Right renal cortex interstitium (tissue), 3 donors: ENCODE measurements around the gene EPHA6. TPM values are rescaled to one million over a fixed set of nuclear protein-coding genes. Genes with fewer than 3 reads are reported as not detected.
"Not testable (repeated sequence)": the region's sequence is repeated elsewhere in the genome, so short reads cannot be mapped to it uniquely, and the experiment has no call there.

Source experiments
- DNase-seq, 3 donors: peaks; one replicate each; pipeline ENCODE4 v3.0.0-alpha.2; 2013; ENCODE audit warnings: low read depth in 3 of 3, low spot score in 2 of 3
- polyA plus RNA-seq, 3 donors: library from polyadenylated mRNA; unstranded; fragments of 120-200 nt; gene quantifications; one replicate each; pipeline ENCODE4 v1.2.1, GENCODE V29; 2013; ENCODE audit not compliant: insufficient read length in 3 of 3

Gene EPHA6
- polyA plus RNA-seq, 3 donors = 0.85 to 1.0 (median 0.92) TPM

- DNase-seq = no peak
Measured at GRCh38 chr3:97009427-97010019, 195.1 kb downstream of the EPHA6 start.

DNA sequence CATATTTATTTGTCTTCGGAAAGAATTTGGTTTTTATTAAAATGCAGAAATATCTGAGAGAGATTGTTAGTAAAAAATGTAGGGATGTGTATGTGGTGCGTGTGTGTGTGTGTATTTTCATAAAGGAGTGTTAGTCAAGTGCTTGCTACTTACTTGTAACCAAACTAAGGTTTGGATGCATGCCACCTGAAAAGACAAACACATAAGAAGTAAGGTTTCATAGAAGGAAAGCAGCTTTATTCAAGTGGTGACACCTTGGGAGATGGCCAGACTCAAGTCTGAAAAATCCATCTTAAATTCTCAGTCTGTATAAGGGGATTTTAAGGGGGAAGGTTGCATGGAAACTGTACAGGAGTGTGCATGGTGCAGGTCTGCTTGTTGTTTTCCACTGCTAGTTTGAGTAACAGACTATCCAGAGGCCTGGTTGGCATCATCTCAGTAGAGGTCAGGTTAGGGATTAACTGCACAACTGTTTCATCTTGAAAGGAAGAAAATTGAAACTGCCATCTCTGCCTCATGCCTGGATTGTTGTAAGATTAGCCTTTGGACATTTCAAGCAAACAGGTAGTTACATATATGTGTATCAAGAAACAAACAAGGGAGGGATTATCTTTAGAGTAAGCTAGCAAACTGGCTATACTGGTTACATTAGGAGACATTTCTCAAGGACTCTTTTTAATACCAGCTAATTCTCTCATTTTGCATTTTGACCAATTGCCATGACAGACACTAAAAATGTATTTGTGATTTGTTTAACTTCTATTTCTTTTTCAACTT lies 196.7 kb downstream of the EPHA6 start:
- DNase-seq = no peak

- DNase-seq = no peak
Measured at GRCh38 chr3:97021778-97022177, 207.4 kb downstream of the EPHA6 start.

DNA sequence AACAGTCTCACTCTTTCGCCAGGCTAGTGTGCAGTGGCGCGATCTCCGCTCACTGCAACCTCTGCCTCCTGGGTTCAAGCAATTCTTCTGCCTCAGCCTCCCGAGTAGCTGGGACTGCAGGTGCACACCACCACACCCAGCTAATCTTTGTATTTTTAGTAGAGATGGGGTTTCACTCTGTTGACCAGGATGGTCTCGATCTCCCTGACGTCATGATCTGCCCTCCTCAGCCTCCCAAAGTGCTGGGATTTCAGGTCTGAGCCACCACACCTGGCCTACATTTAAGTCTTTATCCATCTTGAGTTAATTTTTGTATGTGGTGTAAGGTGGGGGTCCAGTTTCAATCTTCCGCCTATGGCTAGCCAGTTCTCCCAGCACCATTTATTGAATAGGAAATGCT lies 211.2 kb downstream of the EPHA6 start:
- not testable (repeated sequence) for DNase-seq

- DNase-seq = no peak
Measured at GRCh38 chr3:97029972-97030371, 215.6 kb downstream of the EPHA6 start.

- DNase-seq = no peak
Measured at GRCh38 chr3:97037294-97037943, 223.0 kb downstream of the EPHA6 start.

DNA sequence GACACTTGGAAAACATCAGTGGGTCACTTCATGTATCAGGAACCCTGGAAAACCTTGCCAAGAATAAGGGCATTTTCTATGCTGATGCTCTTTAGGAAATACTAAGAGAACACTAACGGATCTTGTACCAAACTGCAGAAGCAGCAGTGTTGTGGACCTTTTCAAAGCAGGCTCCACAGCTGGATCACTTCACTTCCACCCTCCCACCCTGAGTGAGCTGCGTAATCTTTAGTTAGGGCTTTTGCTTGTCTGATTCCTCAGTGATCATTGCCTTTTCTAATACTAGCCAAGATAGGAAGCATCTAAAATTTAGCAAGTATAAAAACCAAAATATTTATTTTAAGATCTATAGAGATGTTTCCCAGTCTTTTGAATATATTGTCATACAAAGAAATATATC lies 229.0 kb downstream of the EPHA6 start:
- no peak for DNase-seq

DNA sequence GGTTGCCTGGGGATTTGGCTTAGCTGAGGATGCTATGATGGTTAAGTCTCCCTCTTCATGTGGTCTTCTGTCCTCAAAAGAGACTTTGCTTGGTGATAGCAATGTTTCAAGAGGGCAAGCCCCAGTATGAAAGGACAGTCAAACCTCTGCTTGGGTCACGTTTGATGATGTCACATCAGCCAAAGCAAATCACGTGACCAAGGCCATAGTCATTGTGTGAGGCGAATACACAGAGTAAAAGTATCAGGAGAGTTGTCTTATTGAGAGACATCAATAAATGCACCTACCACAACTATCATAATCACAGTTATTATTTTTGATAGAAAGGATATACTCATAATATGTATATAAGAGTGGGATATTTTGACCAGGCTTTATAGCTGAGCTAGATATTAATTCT lies 243.0 kb downstream of the EPHA6 start:
- no peak for DNase-seq

- no peak for DNase-seq
Measured at GRCh38 chr3:97059168-97059567, 244.8 kb downstream of the EPHA6 start.

DNA sequence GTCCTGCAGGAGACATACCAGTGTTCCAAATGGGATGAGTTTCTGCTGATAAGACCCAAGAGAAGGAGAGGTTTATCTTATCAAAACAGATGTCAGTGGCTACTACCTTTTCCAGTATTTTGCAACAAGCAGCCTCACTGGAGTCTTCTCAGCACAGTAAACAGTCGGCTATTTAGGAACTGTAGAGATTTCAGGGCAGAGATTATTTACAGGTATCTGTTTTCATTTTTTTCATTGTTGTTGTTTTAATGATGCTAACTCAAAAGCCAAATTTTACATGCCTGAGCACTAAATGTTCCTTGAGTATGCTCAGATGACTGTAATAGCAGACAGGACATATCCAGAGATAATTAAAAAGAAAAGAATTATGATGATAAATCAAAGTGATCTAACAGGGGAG lies 252.1 kb downstream of the EPHA6 start:
- DNase-seq = no peak

GRCh38 chr3:97070302-97070701 lies 255.9 kb downstream of the EPHA6 start:
- no peak for DNase-seq

- no peak for DNase-seq
Measured at GRCh38 chr3:97074546-97074945, 260.2 kb downstream of the EPHA6 start.

DNA sequence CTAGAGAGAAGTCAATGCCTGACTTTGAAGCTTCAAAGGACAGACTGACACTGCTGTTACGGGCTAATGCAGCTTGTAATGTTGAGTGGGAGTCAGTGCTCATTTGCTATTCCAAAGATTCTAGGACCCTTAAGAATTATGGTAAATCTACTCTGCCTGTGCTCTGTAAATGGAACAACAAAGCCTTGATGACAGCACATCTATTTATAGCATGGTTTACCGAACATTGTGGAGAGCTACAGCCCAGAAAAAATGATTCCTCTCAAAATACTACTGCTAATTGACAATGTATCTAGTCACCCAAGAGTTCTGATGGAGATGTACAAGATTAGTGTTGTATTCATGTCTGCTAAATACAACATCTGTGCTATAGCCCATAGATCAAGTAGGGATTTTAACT lies 262.3 kb downstream of the EPHA6 start:
- DNase-seq = no peak

GRCh38 chr3:97089621-97090020 lies 275.2 kb downstream of the EPHA6 start:
- DNase-seq = no peak

DNA sequence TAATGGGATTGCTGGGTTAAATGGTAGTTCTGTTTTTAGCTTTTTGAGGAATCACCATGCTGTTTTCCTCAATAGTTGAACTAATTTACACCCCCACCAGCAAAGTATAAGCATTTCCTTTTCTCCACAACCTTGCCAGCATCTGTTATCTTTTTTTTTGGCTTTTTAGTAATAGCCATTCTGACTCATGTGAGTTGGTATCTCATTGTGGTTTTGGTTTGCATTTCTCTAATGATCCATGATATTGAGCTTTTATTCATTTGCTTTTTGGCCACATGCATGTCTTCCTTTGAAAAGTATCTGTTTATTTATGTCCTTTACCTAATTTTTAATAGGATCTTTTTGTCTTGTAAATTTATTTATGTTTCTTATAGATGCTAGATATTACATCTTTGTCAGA lies 288.2 kb downstream of the EPHA6 start:
- no peak for DNase-seq

DNA sequence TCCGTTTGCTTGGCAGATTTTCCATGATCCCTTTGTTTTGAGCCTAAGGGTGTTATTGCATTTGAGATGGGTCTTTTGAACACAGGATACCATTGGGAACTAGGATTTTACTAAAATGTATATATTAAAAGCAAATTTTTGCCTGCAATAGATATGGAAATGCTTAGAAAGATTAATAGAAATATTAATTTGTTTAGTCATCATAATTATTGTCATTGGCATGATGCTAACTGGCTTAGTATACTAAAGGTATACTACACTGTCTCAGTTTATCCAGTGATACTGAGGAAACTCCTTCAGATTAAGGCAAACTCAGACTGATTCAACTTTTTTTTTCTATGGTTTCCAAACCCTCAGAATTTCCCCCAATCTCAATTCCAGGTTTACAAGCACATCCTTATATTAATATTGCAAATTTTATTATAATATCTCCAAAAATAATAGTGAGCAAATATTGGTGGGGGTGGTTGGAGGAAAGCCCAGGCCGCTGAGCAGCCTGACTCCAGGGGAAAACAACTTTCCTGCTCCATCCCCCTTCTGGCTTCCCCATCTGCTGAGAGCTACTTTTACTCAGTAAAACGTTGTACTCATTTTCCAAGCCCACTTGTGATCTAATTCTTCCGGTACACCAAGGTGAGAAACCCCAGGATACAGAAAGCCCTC lies 291.7 kb downstream of the EPHA6 start:
- no peak for DNase-seq

- no peak for DNase-seq
Measured at GRCh38 chr3:97106652-97106989, 292.2 kb downstream of the EPHA6 start.

DNA sequence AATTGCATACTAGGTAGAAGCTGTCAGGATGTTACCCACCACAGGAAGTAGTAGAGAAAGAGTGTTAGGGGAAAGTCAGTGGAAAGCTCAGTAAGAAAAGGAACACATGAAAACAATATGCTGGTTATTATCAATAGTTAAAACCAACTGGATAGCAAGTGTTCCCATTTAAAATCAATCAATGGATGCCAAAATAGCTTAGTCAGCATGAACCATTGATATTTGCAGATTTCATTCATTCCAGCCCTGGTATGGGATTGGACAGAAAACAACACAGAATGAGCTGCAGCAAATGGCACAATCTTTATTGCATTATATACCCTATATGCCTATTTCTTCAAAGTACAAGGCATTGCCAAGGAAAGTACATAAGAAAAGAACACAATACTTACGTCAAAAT lies 293.7 kb downstream of the EPHA6 start:
- DNase-seq = no peak

DNA sequence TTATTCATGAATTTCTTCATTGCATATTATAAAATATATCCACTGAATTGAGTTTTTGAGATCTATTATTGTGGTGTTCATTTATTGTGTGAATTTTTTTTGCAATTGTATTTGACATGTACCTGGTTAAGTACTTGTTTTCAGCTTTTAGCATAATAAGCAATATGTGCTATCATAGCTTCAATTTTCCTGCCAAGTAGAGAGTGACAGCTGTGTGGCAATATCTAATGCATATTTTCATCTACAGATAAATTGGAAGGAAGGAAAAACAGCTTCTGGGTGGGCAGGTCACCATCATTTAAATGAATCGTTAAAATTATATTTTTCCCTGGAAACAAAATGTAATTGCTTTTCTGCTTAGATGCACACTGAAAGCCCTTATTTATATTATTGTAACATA lies 296.9 kb downstream of the EPHA6 start:
- no peak for DNase-seq

- DNase-seq = no peak
Measured at GRCh38 chr3:97121386-97121785, 307.0 kb downstream of the EPHA6 start.

DNA sequence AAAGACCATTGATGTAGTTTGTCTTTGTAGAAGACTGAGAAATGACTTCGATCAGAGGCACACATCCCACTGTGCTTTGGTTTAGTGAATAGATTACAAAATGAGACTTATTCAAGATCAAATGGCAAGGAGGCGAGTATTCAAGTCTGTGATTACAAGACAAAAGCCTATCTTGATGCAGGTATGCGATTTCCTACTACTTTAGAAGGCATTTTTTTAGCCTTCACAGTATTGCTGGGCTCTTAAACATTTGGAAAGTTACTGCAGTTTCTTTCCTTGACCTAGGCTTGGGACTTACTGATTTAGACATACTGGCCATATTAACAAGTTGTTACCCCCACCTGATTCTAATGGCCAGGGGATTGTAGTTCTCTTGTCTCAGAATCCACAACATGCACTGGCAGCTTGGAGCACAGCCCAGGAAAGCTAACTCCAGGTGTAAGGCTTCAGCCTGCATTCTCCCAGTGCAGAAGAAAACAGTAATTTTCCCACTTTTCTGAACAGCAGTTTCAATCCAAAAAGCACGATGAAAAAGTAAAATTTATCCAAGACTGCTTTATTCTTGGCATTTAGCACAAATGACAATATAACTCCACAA lies 311.6 kb downstream of the EPHA6 start:
- no peak for DNase-seq
